SU-DHL-6 (cell line): ENCODE measurements around the gene GJA10.

Experiments used
- H2AFZ ChIP-seq: fragments of 200-600 bp; sonication (generic); 2 replicates; pipeline ENCODE4 v1.6.1; 2014; ENCODE audit warnings: low read depth, mild to moderate bottlenecking, moderate library complexity, mixed read lengths, antibody characterized with exemption, low read length; ENCODE audit not compliant: severe bottlenecking
- H3F3A ChIP-seq: fragments of 200-600 bp; shearing (Covaris generic); 2 replicates; pipeline ENCODE4 v1.6.0; 2016; ENCODE audit warnings: antibody characterized with exemption, mild to moderate bottlenecking; ENCODE audit not compliant: insufficient read depth
- H3K27ac ChIP-seq: fragments of 200-600 bp; sonication (generic); 2 replicates; pipeline ENCODE4 v1.5.1; 2016; ENCODE audit warnings: low read depth, mild to moderate bottlenecking, low read length, moderate library complexity, mixed read lengths
- H3K27me3 ChIP-seq: fragments of 200-600 bp; sonication (generic), shearing (Covaris generic); 2 replicates; pipeline ENCODE4 v1.6.0; 2014; ENCODE audit warnings: mild to moderate bottlenecking, low read length
- H3K36me3 ChIP-seq: fragments of 200-600 bp; sonication (generic); 2 replicates; pipeline ENCODE4 v1.6.1; 2014; ENCODE audit warnings: mild to moderate bottlenecking, low read length, mixed read lengths
- H3K4me2 ChIP-seq: fragments of 300-600, 200-600 bp; shearing (Covaris generic), sonication (generic); 2 replicates; pipeline ENCODE4 v1.6.0; 2014; ENCODE audit warnings: low read length, low read depth, mild to moderate bottlenecking; ENCODE audit not compliant: poor library complexity, severe bottlenecking
- H3K4me3 ChIP-seq: fragments of 200-600 bp; sonication (generic); 2 replicates; pipeline ENCODE4 v1.5.1; 2014; ENCODE audit warnings: antibody characterized with exemption, low read length, mild to moderate bottlenecking, mixed read lengths; ENCODE audit not compliant: insufficient read depth, poor library complexity, severe bottlenecking
- H3K79me2 ChIP-seq: fragments of 200-600 bp; sonication (generic); 2 replicates; pipeline ENCODE4 v1.6.1; 2014; ENCODE audit warnings: mild to moderate bottlenecking, low read length, moderate library complexity; ENCODE audit not compliant: insufficient read depth
- H3K9ac ChIP-seq: fragments of 200-600 bp; sonication (generic); 2 replicates; pipeline ENCODE4 v1.7.0; 2014; ENCODE audit warnings: mild to moderate bottlenecking, low read length
- H3K9me2 ChIP-seq: fragments of 200-600 bp; sonication (generic); replicated peaks from 2 replicates; pipeline ENCODE4 v1.6.1; 2014; ENCODE audit warnings: low read length; ENCODE audit not compliant: insufficient read depth
- H3K9me3 ChIP-seq: fragments of 200-600 bp; sonication (generic); 2 replicates; pipeline ENCODE4 v1.6.1; 2014; ENCODE audit warnings: low read length, mixed read lengths; ENCODE audit not compliant: insufficient read depth
- H4K20me1 ChIP-seq: fragments of 200-600 bp; sonication (generic); 2 replicates; pipeline ENCODE4 v1.6.1; 2014; ENCODE audit warnings: low read depth, mild to moderate bottlenecking, antibody characterized with exemption, low read length, moderate library complexity, mixed read lengths
- CTCF ChIP-seq: fragments of 200-600 bp; sonication (generic); IDR thresholded peaks from one replicate; pipeline ENCODE4 v1.5.1; 2017; ENCODE audit warnings: antibody characterized with exemption, mild to moderate bottlenecking, low read length, moderate library complexity; ENCODE audit not compliant: insufficient read depth, poor library complexity, severe bottlenecking
- EZH2phosphoT487 ChIP-seq: fragments of 200-600 bp; sonication (generic), shearing (Covaris generic); conservative IDR thresholded peaks from 2 replicates; pipeline ENCODE4 v1.6.1; 2018; ENCODE audit warnings: mild to moderate bottlenecking, antibody characterized with exemption, low read length, moderate library complexity, mixed read lengths

GJA10 gene

GRCh38 chr6:89924231-89924630 is 30.0 kb downstream of the GJA10 start:
- no peak overlapping the region for H3K27ac ChIP-seq
- H3K36me3 ChIP-seq: no peaks in the 10 kb centered on the region
- no peak overlapping the region for H3K4me3 ChIP-seq
- TF ChIP-seq CTCF (no peak), EZH2phosphoT487 (no peak)
- no peak overlapping the region for H3K9ac ChIP-seq
- H4K20me1 ChIP-seq: no peaks in the 10 kb centered on the region
- no peaks in the 10 kb centered on the region for H3K9me3 ChIP-seq
- H3K9me2 ChIP-seq: no peaks in the 10 kb centered on the region
- no peak overlapping the region for H3K4me2 ChIP-seq
- no peaks in the 10 kb centered on the region for H3K27me3 ChIP-seq
- no peaks in the 10 kb centered on the region for H3K79me2 ChIP-seq
- H2AFZ ChIP-seq: no peak overlapping the region
- H3F3A ChIP-seq: no peaks in the 10 kb centered on the region

- H3K9me3 ChIP-seq: no peaks in the 10 kb centered on the region
- H3K4me3 ChIP-seq: no peak overlapping the region
- H3K79me2 ChIP-seq: no peaks in the 10 kb centered on the region
- H3K27ac ChIP-seq: no peak overlapping the region
- no peak overlapping the region for H2AFZ ChIP-seq
- H4K20me1 ChIP-seq: no peaks in the 10 kb centered on the region
- no peaks in the 10 kb centered on the region for H3K27me3 ChIP-seq
- no peak overlapping the region for H3K4me2 ChIP-seq
- no peak overlapping the region for H3K9ac ChIP-seq
- no peaks in the 10 kb centered on the region for H3K36me3 ChIP-seq
- no peaks in the 10 kb centered on the region for H3K9me2 ChIP-seq
- H3F3A ChIP-seq: no peaks in the 10 kb centered on the region
- TF ChIP-seq EZH2phosphoT487 (no peak), CTCF (no peak)
These were observed 31.6 kb downstream of the GJA10 start for GRCh38 chr6:89925826-89926225.

GRCh38 chr6:89927264-89927663 is 33.0 kb downstream of the GJA10 start:
- TF ChIP-seq CTCF: no peak
- no peak for TF ChIP-seq EZH2phosphoT487
- no peak overlapping the region for H3K4me2 ChIP-seq
- H3K36me3 ChIP-seq: no peaks in the 10 kb centered on the region
- H3K9ac ChIP-seq: no peak overlapping the region
- no peaks in the 10 kb centered on the region for H3K9me3 ChIP-seq
- no peaks in the 10 kb centered on the region for H3K79me2 ChIP-seq
- no peaks in the 10 kb centered on the region for H3F3A ChIP-seq
- no peaks in the 10 kb centered on the region for H3K27me3 ChIP-seq
- H3K27ac ChIP-seq: no peak overlapping the region
- no peaks in the 10 kb centered on the region for H3K9me2 ChIP-seq
- H4K20me1 ChIP-seq: no peaks in the 10 kb centered on the region
- no peak overlapping the region for H3K4me3 ChIP-seq
- H2AFZ ChIP-seq: no peak overlapping the region
